Left ventricle myocardium inferior (tissue), 1 donor: ENCODE results near the gene TTLL5. TPM values are rescaled to one million over a fixed set of nuclear protein-coding genes. Genes with fewer than 3 reads are reported as not detected.

ENCODE experiments used
- DNase-seq: peaks from one replicate; pipeline ENCODE4 v3.0.0-alpha.2; 2020
- H3K27ac ChIP-seq: fragments of 200-600 bp; replicated peaks from 2 replicates; pipeline ENCODE4 v1.8.0; 2021
- H3K27me3 ChIP-seq: fragments of 200-600 bp; 2 replicates; pipeline ENCODE4 v1.8.0; 2021; ENCODE audit warnings: low read depth
- H3K36me3 ChIP-seq: fragments of 200-600 bp; 2 replicates; pipeline ENCODE4 v1.8.0; 2021
- H3K4me1 ChIP-seq: fragments of 200-600 bp; 2 replicates; pipeline ENCODE4 v1.8.0; 2021
- H3K4me3 ChIP-seq: fragments of 200-600 bp; 2 replicates; pipeline ENCODE4 v1.8.0; 2021; ENCODE audit warnings: mild to moderate bottlenecking, moderate library complexity
- H3K9me3 ChIP-seq: fragments of 200-600 bp; replicated peaks from 2 replicates; pipeline ENCODE4 v1.8.0; 2021
- CTCF ChIP-seq: fragments of 200-600 bp; IDR thresholded peaks from 2 replicates; pipeline ENCODE4 v1.8.0; 2021; ENCODE audit warnings: antibody characterized with exemption, mild to moderate bottlenecking, borderline replicate concordance
- intact Hi-C: fragments of 100-400 bp; cut with micrococcal nuclease; formaldehyde crosslinking; loops from one replicate; pipeline ENCODE4 v1.11.0; 2022
- total RNA-seq: library from RNA; stranded (reverse); fragmentation: NEBNext Ultra II Directional; extraction: Animal tissue kit (Norgen Biotek cat#: 25700); gene quantifications from one replicate; pipeline ENCODE4 v1.2.1, GENCODE V29; 2021
- donor health status: DM: no; HTN: yes; CAD: no; lungs with severe emphysema.

The TTLL5 gene
- total RNA-seq, 1 donor from 2014 or later, result 16.3 TPM

GRCh38 chr14:75748336-75748735 is 87.3 kb downstream of the TTLL5 start:
- H3K4me3 ChIP-seq, result no peak overlapping the region
- intact Hi-C loops, result no loop called here
- H3K27ac ChIP-seq, result no peak overlapping the region
- peaks cover 15% of the 10 kb centered on the region for H3K9me3 ChIP-seq
- H3K27me3 ChIP-seq, result no peaks in the 10 kb centered on the region
- no peaks in the 10 kb centered on the region for H3K4me1 ChIP-seq
- H3K36me3 ChIP-seq, result peaks cover 59% of the 10 kb centered on the region
- no peak for DNase-seq
- no peak for TF ChIP-seq CTCF

- H3K27me3 ChIP-seq, result no peaks in the 10 kb centered on the region
- peaks cover 40% of the 10 kb centered on the region for H3K36me3 ChIP-seq
- DNase-seq, result no peak
- peaks cover 4% of the 10 kb centered on the region for H3K4me1 ChIP-seq
- H3K27ac ChIP-seq, result no peak overlapping the region
- TF ChIP-seq CTCF, result no peak
- intact Hi-C loops, result no loop called here
- peaks cover 15% of the 10 kb centered on the region for H3K9me3 ChIP-seq
- H3K4me3 ChIP-seq, result no peak overlapping the region
These were observed 90.2 kb downstream of the TTLL5 start for GRCh38 chr14:75751296-75751695.

- Histone ChIP-seq H3K27ac (peak overlapping the region; percentile 48), H3K36me3 (peaks cover 32% of the 10 kb centered on the region), H3K4me1 (peaks cover 4% of the 10 kb centered on the region), H3K9me3 (peaks cover 9% of the 10 kb centered on the region), H3K27me3 (no peaks in the 10 kb centered on the region), H3K4me3 (no peak overlapping the region)
- intact Hi-C loops, result no loop called here
- no peak for DNase-seq
- TF ChIP-seq CTCF, result no peak
These were observed 91.0 kb downstream of the TTLL5 start for GRCh38 chr14:75752086-75752485.

GRCh38 chr14:75752907-75753594 is 92.0 kb downstream of the TTLL5 start:
- H3K9me3 ChIP-seq, result no peaks in the 10 kb centered on the region
- no peak overlapping the region for H3K4me3 ChIP-seq
- H3K4me1 ChIP-seq, result peaks cover 4% of the 10 kb centered on the region
- H3K36me3 ChIP-seq, result peaks cover 23% of the 10 kb centered on the region
- no peaks in the 10 kb centered on the region for H3K27me3 ChIP-seq
- DNase-seq, result no peak
- intact Hi-C loops, result no loop called here
- TF ChIP-seq CTCF, result no peak
- H3K27ac ChIP-seq, result peak overlapping the region; percentile 48

GRCh38 chr14:75753696-75754095 is 92.7 kb downstream of the TTLL5 start:
- intact Hi-C loops, result no loop called here
- no peak for DNase-seq
- Histone ChIP-seq H3K27ac (peak overlapping the region; percentile 48), H3K4me1 (peaks cover 4% of the 10 kb centered on the region), H3K36me3 (peaks cover 24% of the 10 kb centered on the region), H3K4me3 (no peak overlapping the region), H3K27me3 (no peaks in the 10 kb centered on the region), H3K9me3 (no peaks in the 10 kb centered on the region)
- no peak for TF ChIP-seq CTCF
